ENCODE data around the gene BAZ2B. TPM values are rescaled to one million over a fixed set of nuclear protein-coding genes. Genes with fewer than 3 reads are reported as not detected.

BAZ2B gene
- total and polyA plus RNA-seq, 12 donors = 6.8 to 57.2 (median 44.9) TPM

DNA sequence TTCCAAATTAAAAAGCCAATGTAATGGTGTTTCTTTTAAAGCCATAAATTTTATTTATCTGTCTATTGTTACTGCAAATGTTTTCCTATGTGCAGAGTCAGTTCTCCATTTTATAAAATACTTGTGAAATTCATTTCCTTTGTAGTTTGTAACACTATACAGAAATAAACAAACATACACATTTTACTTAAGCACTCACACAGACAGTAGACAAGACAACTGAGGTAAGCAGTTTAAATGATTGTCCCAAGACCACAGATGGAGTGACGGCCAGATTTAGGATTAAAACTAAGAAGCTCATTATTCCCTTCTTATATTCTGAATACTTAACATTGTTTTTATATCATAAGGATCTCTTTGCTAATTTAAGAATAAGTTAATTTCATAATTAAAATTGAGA lies 100.9 kb downstream of the BAZ2B start:
- TF ChIP-seq, protein P1, sequence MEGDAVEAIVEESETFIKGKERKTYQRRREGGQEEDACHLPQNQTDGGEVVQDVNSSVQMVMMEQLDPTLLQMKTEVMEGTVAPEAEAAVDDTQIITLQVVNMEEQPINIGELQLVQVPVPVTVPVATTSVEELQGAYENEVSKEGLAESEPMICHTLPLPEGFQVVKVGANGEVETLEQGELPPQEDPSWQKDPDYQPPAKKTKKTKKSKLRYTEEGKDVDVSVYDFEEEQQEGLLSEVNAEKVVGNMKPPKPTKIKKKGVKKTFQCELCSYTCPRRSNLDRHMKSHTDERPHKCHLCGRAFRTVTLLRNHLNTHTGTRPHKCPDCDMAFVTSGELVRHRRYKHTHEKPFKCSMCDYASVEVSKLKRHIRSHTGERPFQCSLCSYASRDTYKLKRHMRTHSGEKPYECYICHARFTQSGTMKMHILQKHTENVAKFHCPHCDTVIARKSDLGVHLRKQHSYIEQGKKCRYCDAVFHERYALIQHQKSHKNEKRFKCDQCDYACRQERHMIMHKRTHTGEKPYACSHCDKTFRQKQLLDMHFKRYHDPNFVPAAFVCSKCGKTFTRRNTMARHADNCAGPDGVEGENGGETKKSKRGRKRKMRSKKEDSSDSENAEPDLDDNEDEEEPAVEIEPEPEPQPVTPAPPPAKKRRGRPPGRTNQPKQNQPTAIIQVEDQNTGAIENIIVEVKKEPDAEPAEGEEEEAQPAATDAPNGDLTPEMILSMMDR (IDR thresholded peaks at IDR 0.05) = no peak
- Histone ChIP-seq H3K4me3 (peak overlapping the region in 8 of 10 donors; percentile 28 to 59 (median 54)), H3K36me3 (no peaks in the 10 kb centered on the region), H3K27ac (peak overlapping the region in 6 of 10 donors; percentile 62 to 85 (median 74)), H3K4me1 (peaks cover 0 to 61% (median 44%) of the 10 kb centered on the region in 9 donors), H3K9me3 (no peaks in the 10 kb centered on the region), H3K27me3 (no peaks in the 10 kb centered on the region)
- intact Hi-C loops (cut with DNase I) = no loop called here
- 55 to 58% methylated on average over 1 of the region's 1 CpG for WGBS, 2 donors
- ATAC-seq = no peak
- DNase-seq = no peak

DNA sequence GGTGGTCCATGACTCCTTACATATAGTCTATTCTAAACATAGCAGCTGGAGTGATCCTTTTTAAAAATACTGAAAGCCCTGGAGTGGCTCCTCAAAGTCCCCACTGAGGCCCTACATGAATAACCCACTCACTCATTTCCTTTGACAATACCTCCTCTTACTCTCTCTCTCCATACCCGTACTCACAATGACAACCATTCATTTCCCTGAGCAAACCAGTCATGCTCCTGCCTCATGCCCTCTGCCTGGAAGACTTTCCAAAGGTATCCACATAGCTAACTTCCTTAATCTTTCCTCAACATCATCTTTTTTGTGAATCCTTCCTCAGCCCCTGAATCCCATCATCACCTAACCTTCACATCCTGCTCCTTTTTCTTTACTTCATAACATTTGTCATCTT lies 102.6 kb downstream of the BAZ2B start:
- 91 to 94% methylated on average over 1 of the region's 1 CpG for WGBS, 2 donors
- peaks cover 0 to 61% (median 44%) of the 10 kb centered on the region in 9 donors for H3K4me1 ChIP-seq
- H3K27ac ChIP-seq = no peak overlapping the region
- H3K36me3 ChIP-seq = no peaks in the 10 kb centered on the region
- no peak overlapping the region for H3K4me3 ChIP-seq
- TF ChIP-seq, protein P1 (IDR thresholded peaks at IDR 0.05) = no peak
- no peak for ATAC-seq
- intact Hi-C loops (cut with DNase I) = no loop called here
- H3K27me3 ChIP-seq = no peaks in the 10 kb centered on the region
- no peaks in the 10 kb centered on the region for H3K9me3 ChIP-seq
- DNase-seq = no peak

DNA sequence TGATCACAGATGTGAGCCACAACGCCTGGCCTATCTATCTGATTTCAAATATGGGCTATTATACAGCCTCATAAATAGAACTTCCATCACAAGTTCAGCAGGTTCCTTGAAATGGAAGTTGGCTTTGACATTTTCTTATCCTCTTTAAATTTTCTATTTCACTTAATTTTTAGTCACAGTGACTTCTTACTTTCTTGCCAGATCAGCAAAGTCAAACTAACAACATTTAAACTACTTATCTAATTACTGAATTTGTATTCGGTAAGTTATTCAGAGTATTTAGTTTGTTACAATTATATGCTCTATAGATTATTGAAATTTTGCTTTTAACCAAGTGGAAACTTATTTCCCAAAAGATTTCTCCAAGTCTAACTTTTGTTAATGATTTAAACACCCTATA lies 108.2 kb downstream of the BAZ2B start:
- intact Hi-C loops (cut with DNase I) = no loop called here
- Histone ChIP-seq H3K4me3 (no peak overlapping the region), H3K27me3 (no peaks in the 10 kb centered on the region), H3K36me3 (no peaks in the 10 kb centered on the region), H3K4me1 (peaks cover 0 to 30% (median 10%) of the 10 kb centered on the region in 9 donors), H3K27ac (no peak overlapping the region), H3K9me3 (no peaks in the 10 kb centered on the region)
- TF ChIP-seq, protein P1 (IDR thresholded peaks at IDR 0.05) = no peak
- 97 to 98% methylated on average over 2 of the region's 2 CpGs for WGBS, 2 donors
- ATAC-seq (no peak), DNase-seq (no peak)

DNA sequence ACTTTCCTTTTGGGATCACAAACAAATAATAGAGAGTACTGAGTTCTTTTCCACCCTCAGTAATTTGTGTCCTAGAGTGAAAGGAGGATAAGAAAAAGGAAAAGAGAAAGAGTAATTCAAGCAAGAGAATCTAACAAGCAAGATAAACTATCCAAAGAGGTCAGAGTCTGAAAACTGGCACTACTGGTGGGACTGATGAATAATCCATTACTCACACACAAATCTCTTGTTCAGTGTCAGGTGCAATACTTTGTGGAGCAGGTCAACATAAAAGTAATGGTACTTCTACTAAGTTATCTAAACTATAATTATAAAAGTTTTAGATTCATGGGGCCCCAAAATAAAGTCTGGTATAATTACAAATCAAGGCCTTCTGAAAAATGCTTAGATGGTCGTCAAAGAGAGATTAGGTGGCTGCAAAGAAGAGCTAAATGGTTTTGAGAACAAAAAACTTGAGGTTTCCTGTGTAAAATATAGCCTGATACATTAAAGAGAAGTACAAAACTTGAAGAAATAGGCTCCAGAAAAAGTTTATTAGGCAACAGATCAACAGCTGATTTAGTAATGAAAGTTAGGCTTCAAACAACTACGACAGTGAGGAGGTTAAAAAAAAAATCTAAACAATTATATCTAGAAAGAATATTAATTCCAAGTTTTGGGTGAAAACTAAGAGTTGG lies 109.4 kb downstream of the BAZ2B start:
- H3K4me3 ChIP-seq = no peak overlapping the region
- H3K27me3 ChIP-seq = no peaks in the 10 kb centered on the region
- intact Hi-C loops (cut with DNase I) = no loop called here
- H3K4me1 ChIP-seq = peaks cover 0 to 30% (median 0%) of the 10 kb centered on the region in 9 donors
- ATAC-seq (no peak), DNase-seq (no peak)
- TF ChIP-seq, protein P1 (IDR thresholded peaks at IDR 0.05) = no peak
- H3K27ac ChIP-seq = no peak overlapping the region
- peaks cover 0 to 5% (median 0%) of the 10 kb centered on the region in 11 donors for H3K9me3 ChIP-seq
- 90% methylated on average over 2 of the region's 2 CpGs for whole genome bisulfite sequencing, 2 donors
- no peaks in the 10 kb centered on the region for H3K36me3 ChIP-seq

All from heart right ventricle (tissue), 16 donors.